ENCODE data around the gene PARD3.

Gene PARD3

GRCh38 chr10:34679177-34679576 is 135.9 kb downstream of the PARD3 start:
- no peak for DNase-seq

GRCh38 chr10:34677591-34677990 is 137.5 kb downstream of the PARD3 start:
- no peak for DNase-seq

- no peak for DNase-seq
These were observed 138.0 kb downstream of the PARD3 start for GRCh38 chr10:34677132-34677531.

DNA sequence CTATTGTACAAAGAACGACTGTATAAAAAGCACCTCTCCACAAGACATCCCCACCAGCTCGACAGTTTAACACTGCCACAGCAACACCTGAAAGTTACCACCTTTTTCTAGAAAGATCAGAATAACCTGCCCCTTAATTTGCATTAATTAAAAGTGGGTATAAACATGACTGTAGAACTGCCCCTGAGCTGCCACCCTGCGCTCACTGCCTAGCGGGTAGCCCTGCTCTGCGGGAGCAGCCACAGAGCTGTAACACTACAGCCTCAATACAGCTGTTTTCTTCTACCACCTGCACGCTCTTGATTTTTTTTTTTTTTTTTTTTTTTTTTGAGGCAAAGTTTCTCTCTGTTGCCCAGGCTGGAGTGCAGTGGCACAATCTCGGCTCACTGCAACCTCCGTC is 140.9 kb downstream of the PARD3 start:
- DNase-seq: no peak

- no peak for DNase-seq
These were observed 145.0 kb downstream of the PARD3 start for GRCh38 chr10:34670081-34670480.

DNA sequence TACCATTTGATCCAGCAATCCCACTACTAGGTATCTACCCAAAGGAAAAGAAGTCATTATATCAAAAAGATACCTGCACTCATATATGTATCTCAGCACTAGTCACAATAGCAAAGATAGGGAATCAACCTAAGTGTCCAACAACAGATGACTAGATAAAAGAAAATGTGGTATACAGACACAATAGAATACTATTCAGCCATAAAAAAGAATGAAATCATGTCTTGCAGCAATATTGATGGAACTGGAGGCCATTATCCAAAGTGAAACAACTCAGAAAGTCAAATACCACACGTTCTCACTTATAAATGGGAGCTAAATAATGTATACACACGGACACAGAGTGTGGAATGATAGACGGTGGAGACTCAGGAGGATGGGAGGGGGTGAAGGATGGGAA is 146.0 kb downstream of the PARD3 start:
- no peak for DNase-seq

DNA sequence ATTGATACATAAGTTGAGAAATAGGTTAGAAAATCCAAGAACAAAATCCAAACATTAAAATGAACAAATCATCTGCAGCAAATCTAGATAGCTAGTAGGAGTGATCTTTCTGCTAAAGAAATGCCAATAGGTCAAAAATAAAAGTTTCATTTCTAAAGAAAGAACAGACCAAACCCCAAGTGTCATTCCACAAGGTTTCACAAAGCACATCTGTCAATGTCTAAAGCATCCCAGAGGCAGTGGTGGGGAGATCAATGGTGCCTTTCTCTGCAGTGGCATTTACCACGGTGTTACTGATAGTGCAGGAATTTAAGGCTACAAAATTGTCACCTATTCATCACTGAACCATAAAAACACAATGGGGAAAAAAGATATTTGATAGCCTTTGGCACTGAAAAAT is 147.9 kb downstream of the PARD3 start:
- no peak for DNase-seq

- DNase-seq: no peak
These were observed 148.9 kb downstream of the PARD3 start for GRCh38 chr10:34666008-34666704.

- DNase-seq: no peak
These were observed 150.4 kb downstream of the PARD3 start for GRCh38 chr10:34664706-34665105.

DNA sequence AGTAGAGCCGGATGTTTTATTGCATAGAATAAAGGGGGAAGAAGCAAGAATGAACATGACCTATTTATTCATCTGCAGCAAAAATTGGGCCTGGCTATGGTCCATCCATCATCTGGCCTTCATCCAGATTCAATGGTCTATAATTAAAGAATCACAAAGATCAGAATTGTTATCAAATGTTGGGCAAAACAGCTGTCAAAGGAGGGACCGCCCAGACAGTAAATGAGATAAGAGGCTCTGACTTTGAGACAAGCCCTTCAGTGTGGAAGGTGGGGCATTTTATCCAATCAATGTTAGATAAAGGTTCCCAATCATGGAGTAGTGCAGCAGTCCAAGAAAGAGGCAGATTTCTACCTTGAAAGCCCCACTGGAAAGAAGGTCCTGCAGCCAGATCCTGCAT is 153.5 kb downstream of the PARD3 start:
- no peak for DNase-seq

- DNase-seq: no peak
These were observed 156.2 kb downstream of the PARD3 start for GRCh38 chr10:34658934-34659333.

- no peak for DNase-seq
These were observed 158.4 kb downstream of the PARD3 start for GRCh38 chr10:34656661-34657060.

DNA sequence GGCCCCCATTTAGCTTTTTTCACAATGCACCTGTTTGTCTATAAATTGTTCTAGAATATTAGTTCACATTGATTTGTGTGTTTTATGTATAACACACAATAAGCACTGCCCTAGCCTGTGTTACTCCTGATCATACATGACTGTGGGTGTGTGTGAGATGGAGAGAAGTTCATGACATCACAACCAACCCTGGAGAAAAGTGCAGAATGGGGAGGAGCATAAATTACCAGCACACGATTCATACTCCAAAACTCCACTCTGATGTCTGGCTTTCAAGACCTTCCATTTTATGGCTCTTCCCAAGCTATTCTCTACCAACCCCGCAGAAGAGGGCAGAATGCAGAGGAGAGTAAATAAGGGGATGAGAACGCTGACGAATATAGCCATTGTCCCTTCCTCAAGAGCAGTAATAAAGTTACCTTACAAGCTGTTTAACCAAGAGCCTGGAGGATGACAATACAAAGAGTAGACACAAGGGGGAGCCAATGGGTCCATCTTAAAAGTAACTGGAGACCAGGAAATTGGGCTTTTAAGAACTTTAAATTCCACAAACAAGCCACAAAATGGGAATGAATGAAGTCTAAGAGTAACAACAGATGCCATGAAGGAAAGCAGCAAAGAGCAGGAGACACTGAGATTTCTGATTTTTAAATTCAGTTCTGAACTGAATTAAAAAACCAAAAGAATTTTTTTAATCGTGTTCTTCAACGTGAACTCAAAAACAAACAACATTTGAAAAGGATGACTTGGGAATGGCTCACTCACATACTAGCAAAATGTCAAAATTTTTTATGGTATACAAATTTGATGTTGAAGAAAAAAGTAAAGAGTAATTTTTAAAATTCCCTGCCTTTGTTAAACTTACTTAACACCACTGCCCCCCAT is 159.6 kb downstream of the PARD3 start:
- DNase-seq: no peak

- no peak for DNase-seq
These were observed 160.9 kb downstream of the PARD3 start for GRCh38 chr10:34654211-34654610.

GRCh38 chr10:34653530-34653929 is 161.6 kb downstream of the PARD3 start:
- DNase-seq: no peak

DNA sequence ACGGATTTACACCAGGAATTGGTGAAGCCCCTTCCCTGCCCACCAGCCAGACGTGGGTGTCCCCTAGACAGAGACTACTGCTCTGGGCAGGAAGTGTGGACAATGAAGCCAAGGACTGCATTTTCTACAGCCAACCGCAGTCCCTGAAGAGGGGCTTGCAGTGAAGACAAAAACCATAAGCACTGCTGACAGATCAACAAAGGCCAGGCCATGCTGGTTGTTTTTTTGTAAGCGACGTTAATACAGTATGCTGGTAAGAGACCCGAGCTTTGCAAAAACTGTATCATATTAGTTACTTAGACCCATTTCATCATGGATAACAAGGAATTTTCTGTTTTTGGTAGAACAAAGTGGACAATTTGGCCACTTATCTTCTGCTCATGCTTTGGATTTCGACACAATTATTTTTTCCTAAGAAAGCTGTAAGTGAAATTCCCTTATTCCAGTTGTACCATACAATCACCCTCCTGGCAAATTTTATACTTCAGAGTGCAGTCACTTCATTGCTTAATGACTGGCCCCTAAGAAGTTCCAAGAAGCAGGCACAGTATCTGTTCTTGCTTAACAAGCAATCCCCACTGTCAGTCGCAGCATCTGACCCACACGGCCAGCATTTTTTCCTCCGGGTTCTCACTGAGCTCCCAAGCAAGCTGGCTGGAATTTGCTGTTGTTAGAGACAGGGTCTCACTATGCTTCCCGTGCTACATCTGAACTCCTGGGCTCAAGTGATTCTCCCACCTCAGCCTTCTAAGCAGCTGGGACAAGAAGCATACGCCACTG is 163.5 kb downstream of the PARD3 start:
- DNase-seq: no peak

- DNase-seq: no peak
These were observed 164.9 kb downstream of the PARD3 start for GRCh38 chr10:34650156-34650555.

GRCh38 chr10:34649385-34649784 is 165.7 kb downstream of the PARD3 start:
- no peak for DNase-seq

GRCh38 chr10:34648919-34649318 is 166.2 kb downstream of the PARD3 start:
- no peak for DNase-seq

GRCh38 chr10:34647875-34648865 is 166.9 kb downstream of the PARD3 start:
- DNase-seq: no peak

- DNase-seq: no peak
These were observed 167.9 kb downstream of the PARD3 start for GRCh38 chr10:34647160-34647559.

GRCh38 chr10:34646331-34646730 is 168.8 kb downstream of the PARD3 start:
- no peak for DNase-seq

Data from CD4-positive, alpha-beta T cell treated with Interferon gamma for 1 hour (primary cell).